ENCODE data around the gene GPR55.
A peak's percentile ranks its signal among the peaks of the same experiment; 100 is the strongest.

- TF ChIP-seq CTCF (IDR thresholded peaks at IDR 0.05; ENCODE audit: control extremely low read depth in 1 of 3, insufficient read depth in 1 of 3, low read depth in 1 of 3, low read length in 3 of 3) (no peak), TBP (IDR thresholded peaks at IDR 0.05; ENCODE audit: low read depth, low read length) (no peak), SP1 (IDR thresholded peaks at IDR 0.05; ENCODE audit: low read depth, low read length) (no peak), TAF7 (optimal IDR thresholded peaks at IDR 0.05; ENCODE audit: borderline replicate concordance, low read depth, low read length) (no peak), RAD21 (IDR thresholded peaks at IDR 0.05 in 1 of 2, conservative IDR thresholded peaks at IDR 0.05 in 1 of 2; ENCODE audit: low read depth in 2 of 2, low read length in 2 of 2) (no peak), JUND (IDR thresholded peaks at IDR 0.05; ENCODE audit: low read length) (no peak), BRCA1 (IDR thresholded peaks at IDR 0.05; ENCODE audit: low read depth, low read length) (no peak), POLR2AphosphoS5 (IDR thresholded peaks at IDR 0.05; ENCODE audit: low read depth, low read length) (no peak), POLR2A (IDR thresholded peaks at IDR 0.05; ENCODE audit: control extremely low read depth in 1 of 2, low read depth in 2 of 2, low read length in 2 of 2) (no peak), KDM5A (IDR thresholded peaks at IDR 0.05; ENCODE audit: low read length) (no peak), HDAC6 (IDR thresholded peaks at IDR 0.05; ENCODE audit: low read depth, low read length) (no peak), MAFK (IDR thresholded peaks at IDR 0.05; ENCODE audit: low read depth, low read length) (0 out of 2 replicates have a peak, but pooled peaks have one; percentile 8)
- TF ChIP-seq, protein P1, sequence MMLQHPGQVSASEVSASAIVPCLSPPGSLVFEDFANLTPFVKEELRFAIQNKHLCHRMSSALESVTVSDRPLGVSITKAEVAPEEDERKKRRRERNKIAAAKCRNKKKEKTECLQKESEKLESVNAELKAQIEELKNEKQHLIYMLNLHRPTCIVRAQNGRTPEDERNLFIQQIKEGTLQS (IDR thresholded peaks at IDR 0.05; ENCODE audit: insufficient read depth, low read depth, low read length) = no peak
Observed at GRCh38 chr2:230922951-230923717, 1.9 kb downstream of the GPR55 start.

All from H1 (cell line).